NOMO-1 treated with dmso at 0.1 percent for 144 hours (cell line): ENCODE data around the gene RAD23B.

ENCODE experiments used
- DNase-seq: peaks from one replicate; lab custom pipeline; 2025; ENCODE audit not compliant: unreplicated experiment; lab: John Stamatoyannopoulos, UW

The RAD23B gene

DNA sequence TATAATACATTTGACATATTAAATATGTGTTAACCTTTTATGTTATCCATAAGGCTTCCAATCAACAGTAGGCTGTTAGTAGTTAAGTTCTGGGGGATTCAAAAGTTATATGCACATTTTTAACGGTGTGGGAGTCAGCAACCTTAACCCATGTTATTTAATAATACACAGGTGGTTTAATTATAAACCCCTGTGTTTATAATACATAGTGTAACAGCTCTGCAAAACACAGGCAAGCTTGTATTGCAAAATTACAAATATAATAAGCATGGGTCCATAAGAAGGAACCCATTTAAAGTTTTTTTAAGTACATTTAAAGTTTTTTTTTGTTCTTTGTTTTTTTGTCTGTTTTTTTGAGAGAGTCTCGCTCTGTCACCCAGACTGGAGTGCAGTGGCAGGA lies 14.5 kb upstream of the RAD23B start:
- DNase-seq, result no peak

- no peak for DNase-seq
These were observed 13.8 kb upstream of the RAD23B start for GRCh38 chr9:107269254-107269653.

GRCh38 chr9:107269681-107270080 lies 13.4 kb upstream of the RAD23B start:
- DNase-seq, result no peak

DNA sequence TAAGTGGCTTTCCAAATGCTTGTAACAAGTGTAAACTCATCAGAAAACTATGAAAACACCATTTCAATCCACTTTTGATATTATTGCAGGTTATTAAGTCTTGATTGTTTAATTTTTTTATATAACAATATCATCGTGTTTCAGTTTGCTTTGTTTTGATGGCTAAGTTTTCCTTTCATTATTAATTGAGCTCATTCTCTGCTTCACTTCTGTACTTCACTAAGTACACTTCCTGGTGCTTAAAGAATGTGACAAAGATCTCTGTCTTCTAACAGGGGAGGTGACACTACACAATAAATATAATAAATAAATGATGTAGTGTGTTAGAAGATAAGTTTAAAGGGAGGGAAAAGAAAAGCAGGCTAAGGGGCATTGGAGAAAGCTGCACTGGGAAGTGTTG lies 13.0 kb upstream of the RAD23B start:
- DNase-seq, result no peak

DNA sequence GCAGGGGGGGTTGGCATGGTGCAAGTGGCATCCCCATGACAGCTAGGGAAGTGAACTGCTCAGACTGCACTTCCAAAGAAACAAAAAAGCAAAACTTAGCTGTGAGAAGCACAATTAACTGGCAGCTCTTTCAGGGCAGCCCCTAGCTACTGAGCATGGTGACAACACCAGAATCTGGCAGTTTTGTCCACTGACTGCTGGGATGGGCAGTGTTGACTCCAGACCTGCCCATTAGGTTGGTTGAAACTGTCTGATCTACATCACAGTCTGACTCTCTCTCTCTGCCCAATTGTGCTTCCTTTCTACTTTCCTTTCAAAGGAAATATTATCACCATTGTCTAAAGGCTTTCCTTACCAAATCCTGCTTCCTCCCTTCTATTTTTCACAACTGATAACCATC lies 12.5 kb upstream of the RAD23B start:
- no peak for DNase-seq

DNA sequence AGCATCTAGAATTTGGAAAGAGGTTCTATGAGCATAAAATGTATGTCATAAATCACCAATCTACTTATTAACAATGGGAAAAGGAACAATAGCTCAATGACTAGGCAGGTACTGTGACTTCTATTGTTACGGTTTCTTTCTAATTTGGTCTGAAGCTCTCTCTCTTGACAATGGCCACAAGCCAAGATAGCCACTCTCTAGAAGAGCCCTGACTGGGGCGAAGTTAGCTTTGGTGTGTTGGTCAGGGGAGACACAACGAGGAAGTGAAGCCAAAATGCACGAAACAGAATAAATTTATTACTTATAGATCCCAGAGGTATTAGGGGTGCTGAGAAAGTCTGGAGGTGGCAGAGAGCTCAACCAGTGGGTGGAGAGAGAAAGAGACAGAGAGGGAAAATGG lies 9.4 kb upstream of the RAD23B start:
- no peak for DNase-seq

GRCh38 chr9:107274096-107274495 lies 9.0 kb upstream of the RAD23B start:
- DNase-seq, result no peak

GRCh38 chr9:107274953-107275422 lies 8.1 kb upstream of the RAD23B start:
- no peak for DNase-seq

- DNase-seq, result no peak
These were observed 7.5 kb upstream of the RAD23B start for GRCh38 chr9:107275530-107275929.

- DNase-seq, result no peak
These were observed 5.9 kb upstream of the RAD23B start for GRCh38 chr9:107276966-107277710.

GRCh38 chr9:107277801-107278200 lies 5.3 kb upstream of the RAD23B start:
- DNase-seq, result no peak

- no peak for DNase-seq
These were observed 4.0 kb upstream of the RAD23B start for GRCh38 chr9:107279086-107279485.

DNA sequence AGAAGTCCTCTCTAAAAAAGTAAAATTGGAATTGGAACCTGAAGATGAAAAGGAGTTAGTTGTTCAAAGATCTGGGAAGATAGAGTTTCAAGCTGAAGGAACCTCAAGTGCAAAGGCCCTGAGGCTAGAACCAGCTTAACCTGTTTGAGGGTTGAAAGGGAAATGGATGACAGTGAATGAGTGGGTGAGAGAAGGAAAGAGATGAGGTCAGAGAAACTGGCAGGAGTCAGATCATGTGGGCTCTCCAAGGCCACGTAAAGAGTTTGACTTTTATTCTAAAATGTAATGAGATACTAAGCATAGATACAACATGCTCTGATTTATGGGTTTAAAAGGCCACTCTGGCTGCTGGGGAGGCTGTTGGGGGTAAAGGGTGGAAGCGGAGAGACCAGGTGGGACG lies 2.5 kb upstream of the RAD23B start:
- DNase-seq, result no peak

DNA sequence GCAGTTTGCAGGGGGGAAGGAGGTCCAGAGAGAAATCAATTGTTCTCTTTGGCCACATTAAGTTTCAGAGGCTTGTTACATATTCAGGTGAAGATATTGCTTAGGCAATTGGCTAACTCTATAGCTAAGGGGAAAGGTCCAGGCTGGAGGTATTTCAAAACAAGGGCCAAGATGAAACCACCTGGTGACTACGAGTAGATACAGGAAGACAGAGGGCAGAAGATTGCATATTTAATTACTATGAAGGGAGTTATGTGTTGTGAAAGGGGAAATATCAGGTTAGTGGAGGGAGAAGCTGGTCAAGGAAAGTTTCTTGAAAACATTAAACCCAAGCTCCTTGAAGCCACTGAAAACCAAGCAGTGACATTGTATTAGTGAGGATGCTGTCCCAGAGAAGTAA lies 1.9 kb upstream of the RAD23B start:
- DNase-seq, result peak; percentile 17

GRCh38 chr9:107281922-107282667 lies 984 bp upstream of the RAD23B start:
- no peak for DNase-seq

GRCh38 chr9:107283623-107284616 lies 841 bp downstream of the RAD23B start:
- DNase-seq, result peak; percentile 63

DNA sequence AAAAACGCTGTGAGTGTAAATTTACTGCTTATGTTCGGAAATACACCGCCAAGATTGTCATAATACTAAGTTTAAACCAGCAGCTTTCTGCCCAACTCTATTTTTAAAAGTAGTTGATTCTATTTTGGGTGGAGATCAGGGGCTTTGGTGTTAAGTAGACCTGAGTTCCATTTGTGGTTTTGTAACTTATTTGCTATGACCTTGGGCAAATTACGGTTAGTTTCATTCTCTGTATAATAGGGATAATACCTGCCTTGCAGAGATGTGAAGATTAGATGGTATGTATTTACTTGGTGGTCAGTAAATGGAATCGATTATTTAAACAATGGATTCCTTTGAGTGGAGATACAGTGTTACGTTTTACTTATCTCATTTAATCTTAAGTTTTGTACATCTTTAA lies 1.6 kb downstream of the RAD23B start:
- no peak for DNase-seq

- no peak for DNase-seq
These were observed 2.2 kb downstream of the RAD23B start for GRCh38 chr9:107285286-107285685.

DNA sequence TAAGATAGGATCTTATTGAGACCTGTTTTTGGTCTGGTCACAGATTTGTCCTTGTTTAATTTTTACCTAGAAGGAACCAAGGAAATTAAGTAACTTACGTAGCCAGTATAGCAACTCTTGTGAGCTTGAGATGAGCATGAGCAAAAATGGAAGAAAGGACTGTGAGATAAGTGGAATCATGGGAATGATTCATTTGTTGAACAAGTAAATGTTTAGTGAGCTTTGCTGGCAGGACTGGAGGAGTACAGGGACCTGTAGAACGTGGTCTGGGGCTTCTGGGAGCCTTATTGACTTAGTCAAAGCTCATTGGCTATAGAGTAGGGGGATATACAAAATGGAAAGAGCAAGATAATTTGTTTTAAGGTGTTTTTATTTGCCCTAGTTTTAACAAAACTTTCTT lies 3.0 kb downstream of the RAD23B start:
- no peak for DNase-seq

GRCh38 chr9:107288701-107289100 lies 5.6 kb downstream of the RAD23B start:
- DNase-seq, result no peak

GRCh38 chr9:107290619-107291018 lies 7.5 kb downstream of the RAD23B start:
- DNase-seq, result no peak
